Parathyroid adenoma (tissue), 2 donors: Measurements from ENCODE around the gene MOB3B.

Source experiments
- H2AFZ ChIP-seq: fragments of 300-600 bp; sonication (generic); one replicate; pipeline ENCODE4 v1.7.0; 2017; ENCODE audit warnings: antibody characterized with exemption, mild to moderate bottlenecking
- H3K27ac ChIP-seq: fragments of 300-600 bp; sonication (generic); one replicate; pipeline ENCODE4 v1.7.0; 2017
- H3K27me3 ChIP-seq: fragments of 300-600 bp; sonication (generic); one replicate; pipeline ENCODE4 v1.7.0; 2017; ENCODE audit warnings: low read length; ENCODE audit not compliant: control insufficient read depth, insufficient read depth
- H3K36me3 ChIP-seq: fragments of 300-600 bp; sonication (generic); one replicate; pipeline ENCODE4 v1.7.0; 2017; ENCODE audit warnings: low read length; ENCODE audit not compliant: control insufficient read depth, insufficient read depth
- H3K4me1 ChIP-seq: fragments of 300-600 bp; sonication (generic); one replicate; pipeline ENCODE4 v1.7.0; 2017; ENCODE audit warnings: control low read depth
- H3K4me2 ChIP-seq: fragments of 300-600 bp; sonication (generic); one replicate; pipeline ENCODE4 v1.7.0; 2017; ENCODE audit warnings: low read length
- H3K4me3 ChIP-seq: fragments of 300-600 bp; sonication (generic); one replicate; pipeline ENCODE4 v1.7.0; 2017; ENCODE audit warnings: low read depth, low read length
- H3K79me2 ChIP-seq: fragments of 300-600 bp; sonication (generic); one replicate; pipeline ENCODE4 v1.7.0; 2017; ENCODE audit warnings: control low read depth
- H3K9ac ChIP-seq: fragments of 300-600 bp; sonication (generic); one replicate; pipeline ENCODE4 v1.7.0; 2017; ENCODE audit warnings: mild to moderate bottlenecking
- H3K9me3 ChIP-seq: fragments of 300-600 bp; sonication (generic); one replicate; pipeline ENCODE4 v1.7.0; 2017; ENCODE audit warnings: low read length; ENCODE audit not compliant: control insufficient read depth
- TF ChIP-seq, protein P1 (sequence below): fragments of 300-600 bp; sonication (generic); IDR thresholded peaks from one replicate; pipeline ENCODE4 v1.7.0; 2017; ENCODE audit warnings: antibody characterized with exemption, mild to moderate bottlenecking
- donor health status: primary hyperparathyroidism.

The MOB3B gene

DNA sequence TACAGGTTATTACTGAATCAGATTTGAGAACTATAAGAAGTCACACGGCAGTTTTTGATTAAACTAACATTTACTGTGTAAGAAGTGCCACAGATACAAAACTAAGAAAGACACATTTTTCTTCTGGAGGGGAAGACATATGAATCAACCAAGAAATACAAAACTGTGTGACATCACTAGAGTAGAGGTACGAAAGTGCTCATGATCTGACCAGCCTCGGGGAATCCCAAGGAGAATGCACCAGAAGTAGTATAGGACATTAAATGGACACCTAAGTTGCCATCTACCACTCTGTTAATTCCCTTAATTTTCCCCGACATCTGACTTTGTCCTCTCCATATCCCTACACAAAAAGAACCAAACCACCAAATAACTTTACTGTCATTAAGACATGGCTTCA is 10.8 kb downstream of the MOB3B start:
- Histone ChIP-seq H3K4me3 (no peak overlapping the region), H3K4me1 (no peaks in the 10 kb centered on the region)

DNA sequence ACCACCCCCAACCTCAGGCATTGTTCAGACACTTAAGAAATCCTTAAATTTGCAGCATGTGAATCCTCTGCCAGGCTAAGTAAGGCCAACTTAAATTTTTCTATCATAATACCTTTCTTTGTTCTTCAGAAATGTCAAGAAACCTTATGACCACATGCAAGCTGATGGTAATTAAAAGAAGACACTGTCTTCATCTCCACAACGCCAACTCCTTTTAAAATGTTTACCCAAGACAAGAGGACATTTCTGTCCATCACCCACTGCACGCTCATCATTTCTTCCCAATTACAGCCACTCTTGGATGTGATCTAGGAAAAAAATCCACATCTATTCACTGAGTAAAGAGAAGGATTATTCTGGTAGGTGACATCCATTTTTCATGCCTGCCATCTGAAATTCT is 11.6 kb downstream of the MOB3B start:
- no peaks in the 10 kb centered on the region for H3K79me2 ChIP-seq
- H2AFZ ChIP-seq = no peak overlapping the region
- no peak overlapping the region for H3K27ac ChIP-seq
- H3K4me2 ChIP-seq = no peak overlapping the region
- TF ChIP-seq, protein P1, sequence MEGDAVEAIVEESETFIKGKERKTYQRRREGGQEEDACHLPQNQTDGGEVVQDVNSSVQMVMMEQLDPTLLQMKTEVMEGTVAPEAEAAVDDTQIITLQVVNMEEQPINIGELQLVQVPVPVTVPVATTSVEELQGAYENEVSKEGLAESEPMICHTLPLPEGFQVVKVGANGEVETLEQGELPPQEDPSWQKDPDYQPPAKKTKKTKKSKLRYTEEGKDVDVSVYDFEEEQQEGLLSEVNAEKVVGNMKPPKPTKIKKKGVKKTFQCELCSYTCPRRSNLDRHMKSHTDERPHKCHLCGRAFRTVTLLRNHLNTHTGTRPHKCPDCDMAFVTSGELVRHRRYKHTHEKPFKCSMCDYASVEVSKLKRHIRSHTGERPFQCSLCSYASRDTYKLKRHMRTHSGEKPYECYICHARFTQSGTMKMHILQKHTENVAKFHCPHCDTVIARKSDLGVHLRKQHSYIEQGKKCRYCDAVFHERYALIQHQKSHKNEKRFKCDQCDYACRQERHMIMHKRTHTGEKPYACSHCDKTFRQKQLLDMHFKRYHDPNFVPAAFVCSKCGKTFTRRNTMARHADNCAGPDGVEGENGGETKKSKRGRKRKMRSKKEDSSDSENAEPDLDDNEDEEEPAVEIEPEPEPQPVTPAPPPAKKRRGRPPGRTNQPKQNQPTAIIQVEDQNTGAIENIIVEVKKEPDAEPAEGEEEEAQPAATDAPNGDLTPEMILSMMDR = no peak
- no peaks in the 10 kb centered on the region for H3K4me1 ChIP-seq
- no peaks in the 10 kb centered on the region for H3K27me3 ChIP-seq
- H3K9me3 ChIP-seq = no peaks in the 10 kb centered on the region
- no peak overlapping the region for H3K9ac ChIP-seq
- H3K4me3 ChIP-seq = no peak overlapping the region
- H3K36me3 ChIP-seq = no peaks in the 10 kb centered on the region

More for the DNA sequence above, 10.8 kb downstream of the MOB3B start:
- no peaks in the 10 kb centered on the region for H3K79me2 ChIP-seq
- no peaks in the 10 kb centered on the region for H3K36me3 ChIP-seq
- H3K27me3 ChIP-seq = no peaks in the 10 kb centered on the region
- no peak overlapping the region for H2AFZ ChIP-seq
- H3K9ac ChIP-seq = no peak overlapping the region
- no peak overlapping the region for H3K4me2 ChIP-seq
- TF ChIP-seq, protein P1 = no peak
- no peak overlapping the region for H3K27ac ChIP-seq
- no peaks in the 10 kb centered on the region for H3K9me3 ChIP-seq

DNA sequence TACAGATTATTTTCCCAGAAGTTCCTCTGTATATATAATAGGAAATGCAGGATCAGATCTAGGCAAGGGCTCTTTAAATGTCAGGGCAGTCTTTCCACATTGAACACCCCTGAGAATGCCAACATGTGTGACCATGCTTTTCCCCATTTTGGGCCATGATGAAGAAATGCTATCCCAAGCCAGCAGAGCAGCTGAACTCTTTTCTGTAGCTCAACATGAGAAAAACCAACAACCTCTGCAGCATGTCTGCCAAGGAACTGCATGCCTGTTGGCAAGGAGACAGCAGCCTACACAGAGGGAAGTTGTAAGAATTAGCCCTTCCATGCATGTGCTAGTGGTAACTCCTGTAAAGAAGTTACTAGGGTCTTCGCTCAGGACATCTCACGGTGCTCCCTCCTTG is 15.1 kb downstream of the MOB3B start:
- no peak overlapping the region for H3K4me3 ChIP-seq
- no peak overlapping the region for H3K27ac ChIP-seq
- no peak overlapping the region for H3K9ac ChIP-seq
- no peaks in the 10 kb centered on the region for H3K4me1 ChIP-seq
- H3K79me2 ChIP-seq = no peaks in the 10 kb centered on the region
- no peaks in the 10 kb centered on the region for H3K9me3 ChIP-seq
- no peaks in the 10 kb centered on the region for H3K36me3 ChIP-seq
- H3K4me2 ChIP-seq = no peak overlapping the region
- no peaks in the 10 kb centered on the region for H3K27me3 ChIP-seq
- no peak overlapping the region for H2AFZ ChIP-seq
- TF ChIP-seq, protein P1 = no peak

DNA sequence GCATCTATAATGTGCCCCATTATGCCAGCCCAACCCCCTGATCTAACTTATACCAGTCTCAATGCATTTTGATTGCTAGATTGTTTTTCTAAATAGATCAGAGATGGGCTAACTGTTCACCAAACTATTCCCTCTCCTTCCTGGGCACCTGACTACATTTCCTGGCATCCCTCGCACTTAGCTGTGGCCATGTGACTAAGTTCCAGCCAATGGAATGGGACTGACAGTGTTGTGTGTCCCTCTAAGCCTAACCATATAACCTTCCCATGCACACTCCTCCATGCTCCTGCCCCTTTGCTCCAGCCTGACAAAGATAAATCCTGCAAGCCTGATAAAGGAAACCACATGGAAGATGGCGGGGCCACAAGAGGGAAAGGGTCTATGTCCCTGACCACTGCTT is 17.8 kb downstream of the MOB3B start:
- Histone ChIP-seq H3K27me3 (no peaks in the 10 kb centered on the region), H3K4me3 (no peak overlapping the region), H3K9ac (no peak overlapping the region), H3K79me2 (no peaks in the 10 kb centered on the region), H3K4me1 (no peaks in the 10 kb centered on the region), H3K9me3 (no peaks in the 10 kb centered on the region), H3K36me3 (no peaks in the 10 kb centered on the region), H2AFZ (no peak overlapping the region), H3K4me2 (no peak overlapping the region), H3K27ac (no peak overlapping the region)
- TF ChIP-seq, protein P1 = no peak

DNA sequence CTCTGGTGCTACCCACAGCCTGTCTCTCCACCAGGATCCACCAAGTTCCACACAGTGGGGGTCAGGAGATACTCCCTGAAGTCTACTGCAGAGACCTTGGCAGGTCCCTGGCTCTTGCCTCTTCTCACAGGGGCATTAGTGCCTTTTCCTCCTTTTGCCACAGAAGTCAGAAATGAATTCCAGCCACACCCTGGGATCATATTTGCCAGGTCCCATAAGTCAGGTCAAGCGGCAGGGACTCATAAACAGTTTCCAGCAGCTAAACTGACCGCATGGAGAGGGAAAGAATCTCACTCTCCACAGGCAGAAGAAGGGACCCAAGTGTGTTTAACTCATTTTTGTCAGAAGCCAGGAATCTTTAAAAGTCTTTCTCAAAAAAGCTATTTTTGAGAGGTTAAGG is 18.8 kb downstream of the MOB3B start:
- Histone ChIP-seq H2AFZ (no peak overlapping the region), H3K4me2 (no peak overlapping the region), H3K4me1 (no peaks in the 10 kb centered on the region), H3K27me3 (no peaks in the 10 kb centered on the region), H3K9ac (no peak overlapping the region), H3K9me3 (no peaks in the 10 kb centered on the region), H3K27ac (no peak overlapping the region), H3K79me2 (no peaks in the 10 kb centered on the region), H3K4me3 (no peak overlapping the region), H3K36me3 (no peaks in the 10 kb centered on the region)
- TF ChIP-seq, protein P1 = no peak
